Measurements from ENCODE around the gene SFMBT2.

- TF ChIP-seq POLR2AphosphoS5 (IDR thresholded peaks at IDR 0.05; ENCODE audit: low read depth, low read length) (no peak), TAF1 (IDR thresholded peaks at IDR 0.05; ENCODE audit: borderline replicate concordance, low read depth, low read length) (no peak), POLR2A (IDR thresholded peaks at IDR 0.05; ENCODE audit: low read depth, low read length) (no peak)
These were observed 299.7 kb downstream of the SFMBT2 start for GRCh38 chr10:7111089-7111488.

Data from GM12892 (cell line).